H9 (cell line): ENCODE results near the gene CCDC28B. TPM values are rescaled to one million over a fixed set of nuclear protein-coding genes. Genes with fewer than 3 reads are reported as not detected.

Experiments
- DNase-seq: peaks from one replicate; pipeline ENCODE4 v3.0.0-alpha.2; 2017
- H2AFZ ChIP-seq: one replicate; pipeline ENCODE4 v1.6.1; 2013; ENCODE audit warnings: mild to moderate bottlenecking, low read length, control low read depth, moderate library complexity
- H2AK5ac ChIP-seq: 2 replicates; pipeline ENCODE4 v1.6.1; 2013; ENCODE audit warnings: low read length, control low read depth, mixed read lengths; ENCODE audit not compliant: insufficient read length
- H2BK120ac ChIP-seq: one replicate; pipeline ENCODE4 v1.6.1; 2013; ENCODE audit warnings: low read depth, mild to moderate bottlenecking, low read length, control low read depth, inconsistent platforms; ENCODE audit not compliant: poor library complexity, severe bottlenecking
- H2BK12ac ChIP-seq: 2 replicates; pipeline ENCODE4 v1.6.1; 2013; ENCODE audit warnings: low read length, control low read depth, mixed read lengths, low read depth; ENCODE audit not compliant: insufficient read length
- H2BK15ac ChIP-seq: 2 replicates; pipeline ENCODE4 v1.6.1; 2013; ENCODE audit warnings: low read depth, low read length, control low read depth
- H2BK20ac ChIP-seq: one replicate; pipeline ENCODE4 v1.6.1; 2013; ENCODE audit warnings: low read depth, mild to moderate bottlenecking, low read length, control low read depth, inconsistent platforms; ENCODE audit not compliant: poor library complexity, severe bottlenecking
- H2BK5ac ChIP-seq: 2 replicates; pipeline ENCODE4 v1.6.1; 2013; ENCODE audit warnings: low read length, control low read depth, mixed read lengths; ENCODE audit not compliant: insufficient read length
- H3K14ac ChIP-seq: 2 replicates; pipeline ENCODE4 v1.6.1; 2013; ENCODE audit warnings: low read length, control low read depth; ENCODE audit not compliant: insufficient read depth
- H3K18ac ChIP-seq: 2 replicates; pipeline ENCODE4 v1.6.1; 2013; ENCODE audit warnings: low read depth, mild to moderate bottlenecking, mixed read lengths, low read length, control low read depth; ENCODE audit not compliant: insufficient read length
- H3K23ac ChIP-seq: 2 replicates; pipeline ENCODE4 v1.6.1; 2013; ENCODE audit warnings: low read length, control low read depth, mixed read lengths, low read depth; ENCODE audit not compliant: insufficient read length
- H3K23me2 ChIP-seq: 2 replicates; pipeline ENCODE4 v1.6.1; 2013; ENCODE audit warnings: low read depth, mild to moderate bottlenecking, mixed read lengths, low read length, control low read depth; ENCODE audit not compliant: insufficient read length, poor library complexity, severe bottlenecking
- H3K27ac ChIP-seq: 2 replicates; pipeline ENCODE4 v1.5.1; 2013; ENCODE audit warnings: low read length, control low read depth, mixed read lengths, low read depth; ENCODE audit not compliant: insufficient read length
- H3K27me3 ChIP-seq: 2 replicates; pipeline ENCODE4 v1.6.1; 2013; ENCODE audit warnings: low read length, control low read depth, inconsistent platforms; ENCODE audit not compliant: insufficient read depth
- H3K4ac ChIP-seq: 2 replicates; pipeline ENCODE4 v1.6.1; 2013; ENCODE audit warnings: low read depth, mild to moderate bottlenecking, control low read depth, inconsistent platforms, low read length, moderate library complexity
- H3K4me1 ChIP-seq: 2 replicates; pipeline ENCODE4 v1.6.1; 2013; ENCODE audit warnings: low read length, control low read depth, inconsistent platforms; ENCODE audit not compliant: insufficient read depth
- H3K4me2 ChIP-seq: 2 replicates; pipeline ENCODE4 v1.6.1; 2013; ENCODE audit warnings: low read length, control low read depth, mixed read lengths; ENCODE audit not compliant: insufficient read length, insufficient read depth
- H3K56ac ChIP-seq: 2 replicates; pipeline ENCODE4 v1.6.1; 2013; ENCODE audit warnings: low read depth, mild to moderate bottlenecking, mixed read lengths, low read length, control low read depth; ENCODE audit not compliant: insufficient read length
- H3K79me1 ChIP-seq: 2 replicates; pipeline ENCODE4 v1.6.1; 2013; ENCODE audit warnings: low read depth, mild to moderate bottlenecking, moderate library complexity, low read length, control low read depth, inconsistent platforms; ENCODE audit not compliant: insufficient read depth, poor library complexity, severe bottlenecking
- H3K79me2 ChIP-seq: 2 replicates; pipeline ENCODE4 v1.6.1; 2013; ENCODE audit warnings: low read length, control low read depth, inconsistent platforms; ENCODE audit not compliant: insufficient read depth
- H3K9ac ChIP-seq: 2 replicates; pipeline ENCODE4 v1.6.1; 2013; ENCODE audit warnings: low read length, control low read depth, mixed read lengths; ENCODE audit not compliant: insufficient read length; ENCODE audit errors: extremely low read depth
- H3K9me3 ChIP-seq: one replicate; pipeline ENCODE4 v1.6.1; 2013; ENCODE audit warnings: low read depth, low read length, inconsistent platforms; ENCODE audit not compliant: control insufficient read depth
- H3T11ph ChIP-seq: one replicate; pipeline ENCODE4 v1.6.1; 2013; ENCODE audit warnings: mild to moderate bottlenecking, low read length, control low read depth, inconsistent platforms
- H4K20me1 ChIP-seq: one replicate; pipeline ENCODE4 v1.6.1; 2013; ENCODE audit not compliant: control insufficient read depth, insufficient read length, insufficient read depth
- H4K5ac ChIP-seq: 2 replicates; pipeline ENCODE4 v1.6.1; 2013; ENCODE audit warnings: low read depth, mild to moderate bottlenecking, mixed read lengths, low read length, control low read depth; ENCODE audit not compliant: insufficient read length
- H4K8ac ChIP-seq: replicated peaks from 2 replicates; pipeline ENCODE4 v1.6.1; 2013; ENCODE audit warnings: low read length, control low read depth, mixed read lengths, low read depth; ENCODE audit not compliant: insufficient read length
- H4K91ac ChIP-seq: 2 replicates; pipeline ENCODE4 v1.6.1; 2013; ENCODE audit warnings: low read depth, mild to moderate bottlenecking, moderate library complexity, mixed read lengths, low read length, control low read depth; ENCODE audit not compliant: insufficient read length
- H3K27ac Mint-ChIP-seq, 3 experiments: 2 replicates in 2 of 3; 3 replicates in 1 of 3; pipeline ENCODE4 v1.8.0; 2020 to 2021; ENCODE audit warnings: mixed read lengths in 3 of 3, mild to moderate bottlenecking in 1 of 3, moderate library complexity in 1 of 3
- H3K27me3 Mint-ChIP-seq: 2 replicates; pipeline ENCODE4 v1.8.0; 2021; ENCODE audit warnings: low read depth, mild to moderate bottlenecking, moderate library complexity, mixed read lengths
- H3K36me3 Mint-ChIP-seq, 3 experiments: 2 replicates in 2 of 3; 3 replicates in 1 of 3; pipeline ENCODE4 v1.8.0; 2020 to 2021; ENCODE audit warnings: low read depth in 3 of 3, mixed read lengths in 3 of 3; ENCODE audit not compliant: insufficient read depth in 1 of 3
- H3K4me1 Mint-ChIP-seq, 2 experiments: 2 replicates each; pipeline ENCODE4 v1.8.0; 2020; ENCODE audit warnings: mixed read lengths in 2 of 2
- H3K4me3 Mint-ChIP-seq, 2 experiments: 2 replicates in 1 of 2; 3 replicates in 1 of 2; pipeline ENCODE4 v1.8.0; 2020 to 2021; ENCODE audit warnings: mild to moderate bottlenecking in 2 of 2, mixed read lengths in 2 of 2, moderate library complexity in 1 of 2
- H3K9me3 Mint-ChIP-seq, 2 experiments: 2 replicates in 1 of 2; 3 replicates in 1 of 2; pipeline ENCODE4 v1.8.0; 2020; ENCODE audit warnings: mild to moderate bottlenecking in 2 of 2, mixed read lengths in 2 of 2, moderate library complexity in 1 of 2
- CTCF ChIP-seq: fragments of 200-600 bp; sonication (generic); conservative IDR thresholded peaks from 3 replicates; pipeline ENCODE4 v1.8.0; 2021; ENCODE audit warnings: antibody characterized with exemption, mild to moderate bottlenecking
- WGBS: extraction: QIAGEN DNeasy Blood & Tissue Kit; methylation state at CpG from one replicate; pipeline ENCODE4 v1.1.7; 2013; ENCODE audit warnings: missing lambda C conversion rate, low lambda C conversion rate, mixed read lengths; ENCODE audit not compliant: insufficient read length; ENCODE audit errors: extremely low coverage; 5-methylcytosine and 5-hydroxymethylcytosine counted together
- total RNA-seq: library from RNA; stranded (reverse); gene quantifications from 2 replicates; pipeline ENCODE4 v1.2.1, GENCODE V29; 2021

CCDC28B gene
- total RNA-seq, 1 experiment from 2014 or later = 20.7 TPM

GRCh38 chr1:32231843-32232432 lies 31.5 kb downstream of the CCDC28B start:
- H3K79me1 ChIP-seq = no peaks in the 10 kb centered on the region
- no CpG with 5 or more reads among the region's 5 CpGs for WGBS
- H3K4me1 Mint-ChIP-seq = peaks cover 2 to 5% of the 10 kb centered on the region in 2 experiments; a peak in 3 of 4 replicates
- no peaks in the 10 kb centered on the region for H3K27me3 Mint-ChIP-seq
- H4K91ac ChIP-seq = no peak overlapping the region
- H3K23ac ChIP-seq = no peak overlapping the region
- H3K23me2 ChIP-seq = no peaks in the 10 kb centered on the region
- no peak overlapping the region for H2AFZ ChIP-seq
- TF ChIP-seq CTCF = no peak
- H2AK5ac ChIP-seq = no peak overlapping the region
- no peak overlapping the region for H3K18ac ChIP-seq
- H2BK120ac ChIP-seq = no peak overlapping the region
- no peak overlapping the region for H2BK5ac ChIP-seq
- no peaks in the 10 kb centered on the region for H3K9me3 ChIP-seq
- no peak overlapping the region for H3K4me2 ChIP-seq
- H4K8ac ChIP-seq = no peak overlapping the region
- H3K9ac ChIP-seq = no peak overlapping the region
- H3K27ac Mint-ChIP-seq = peak overlapping the region in 1 of 3 experiments; percentile 89; a peak in 1 of 7 replicates
- no peaks in the 10 kb centered on the region for H3K9me3 Mint-ChIP-seq
- H2BK12ac ChIP-seq = no peak overlapping the region
- no peaks in the 10 kb centered on the region for H4K20me1 ChIP-seq
- H3K36me3 Mint-ChIP-seq = peaks cover 27 to 72% (median 39%) of the 10 kb centered on the region in 3 experiments
- no peak overlapping the region for H2BK20ac ChIP-seq
- H3K4me1 ChIP-seq = no peaks in the 10 kb centered on the region
- no peak overlapping the region for H3K56ac ChIP-seq
- no peak for DNase-seq
- no peak overlapping the region for H3T11ph ChIP-seq
- H2BK15ac ChIP-seq = no peak overlapping the region
- H3K4ac ChIP-seq = no peak overlapping the region
- no peak overlapping the region for H3K14ac ChIP-seq
- H3K79me2 ChIP-seq = no peaks in the 10 kb centered on the region
- H4K5ac ChIP-seq = no peak overlapping the region
- H3K27ac ChIP-seq = no peak overlapping the region
- no peak overlapping the region for H3K4me3 Mint-ChIP-seq
- no peaks in the 10 kb centered on the region for H3K27me3 ChIP-seq
